Ishikawa (cell line): Measurements from ENCODE around the gene RGS6.

Experiments used
- CEBPB ChIP-seq: IDR thresholded peaks from 2 replicates; pipeline ENCODE4 v1.6.1; 2012
- CREB1 ChIP-seq: IDR thresholded peaks from 2 replicates; pipeline ENCODE4 v1.6.1; 2012; ENCODE audit warnings: low read depth
- EGR1 ChIP-seq: IDR thresholded peaks from 2 replicates; pipeline ENCODE4 v1.6.1; 2012
- EP300 ChIP-seq: IDR thresholded peaks from 2 replicates; pipeline ENCODE4 v1.6.1; 2012; ENCODE audit warnings: borderline replicate concordance
- FOXM1 ChIP-seq: IDR thresholded peaks from 2 replicates; pipeline ENCODE4 v1.6.1; 2012; ENCODE audit warnings: low read depth, borderline replicate concordance
- MAX ChIP-seq: IDR thresholded peaks from 2 replicates; pipeline ENCODE4 v1.6.1; 2012
- NFIC ChIP-seq: IDR thresholded peaks from 2 replicates; pipeline ENCODE4 v1.6.1; 2012
- RAD21 ChIP-seq: IDR thresholded peaks from 2 replicates; pipeline ENCODE4 v1.6.1; 2012; ENCODE audit warnings: low read depth
- REST ChIP-seq: IDR thresholded peaks from 2 replicates; pipeline ENCODE4 v1.6.1; 2012; ENCODE audit warnings: low read depth, mild to moderate bottlenecking
- TAF1 ChIP-seq: IDR thresholded peaks from 2 replicates; pipeline ENCODE4 v1.6.1; 2012; ENCODE audit warnings: low read depth, mild to moderate bottlenecking
- TCF12 ChIP-seq: IDR thresholded peaks from 2 replicates; pipeline ENCODE4 v1.6.1; 2012; ENCODE audit warnings: low read depth
- TEAD4 ChIP-seq: IDR thresholded peaks from 2 replicates; pipeline ENCODE4 v1.6.1; 2012
- USF1 ChIP-seq: IDR thresholded peaks from 2 replicates; pipeline ENCODE4 v1.6.1; 2012
- YY1 ChIP-seq: IDR thresholded peaks from 2 replicates; pipeline ENCODE4 v1.6.1; 2012; ENCODE audit warnings: low read depth
- ZBTB7A ChIP-seq: IDR thresholded peaks from 2 replicates; pipeline ENCODE4 v1.6.1; 2012; ENCODE audit warnings: low read depth

The RGS6 gene

GRCh38 chr14:72550513-72550912, 618.3 kb downstream of the RGS6 start:
- TF ChIP-seq REST, result no peak

- TF ChIP-seq REST (no peak), EGR1 (no peak), USF1 (no peak), MAX (no peak), RAD21 (no peak), NFIC (no peak), TEAD4 (no peak), CEBPB (no peak), EP300 (no peak)
These were observed 620.0 kb downstream of the RGS6 start for GRCh38 chr14:72552236-72552635.

GRCh38 chr14:72553161-72553560, 620.9 kb downstream of the RGS6 start:
- TF ChIP-seq EP300 (no peak), EGR1 (no peak)

GRCh38 chr14:72553656-72554055, 621.4 kb downstream of the RGS6 start:
- TF ChIP-seq FOXM1 (no peak), CEBPB (no peak), EP300 (no peak), REST (no peak), USF1 (no peak), EGR1 (no peak), MAX (no peak), TCF12 (no peak), RAD21 (no peak), TAF1 (no peak), TEAD4 (no peak), YY1 (no peak), ZBTB7A (no peak), CREB1 (no peak), NFIC (no peak)

GRCh38 chr14:72554401-72554800, 622.2 kb downstream of the RGS6 start:
- TF ChIP-seq USF1 (no peak), FOXM1 (no peak), EGR1 (no peak), TEAD4 (no peak), MAX (no peak), RAD21 (no peak), TCF12 (no peak), NFIC (no peak), REST (no peak), CREB1 (no peak), TAF1 (no peak), EP300 (no peak), ZBTB7A (no peak), CEBPB (no peak), YY1 (no peak)
